Smooth muscle cell of bladder (primary cell): Measurements from ENCODE around the gene PYGO1. TPM values are rescaled to one million over a fixed set of nuclear protein-coding genes. Genes with fewer than 3 reads are reported as not detected.

Experiments
- total RNA-seq: library from RNA; depleted of rRNA; stranded (reverse); fragments of >200 nt; gene quantifications from 2 replicates; pipeline ENCODE4 v1.2.3, GENCODE V29; 2014

PYGO1 gene, protein sequence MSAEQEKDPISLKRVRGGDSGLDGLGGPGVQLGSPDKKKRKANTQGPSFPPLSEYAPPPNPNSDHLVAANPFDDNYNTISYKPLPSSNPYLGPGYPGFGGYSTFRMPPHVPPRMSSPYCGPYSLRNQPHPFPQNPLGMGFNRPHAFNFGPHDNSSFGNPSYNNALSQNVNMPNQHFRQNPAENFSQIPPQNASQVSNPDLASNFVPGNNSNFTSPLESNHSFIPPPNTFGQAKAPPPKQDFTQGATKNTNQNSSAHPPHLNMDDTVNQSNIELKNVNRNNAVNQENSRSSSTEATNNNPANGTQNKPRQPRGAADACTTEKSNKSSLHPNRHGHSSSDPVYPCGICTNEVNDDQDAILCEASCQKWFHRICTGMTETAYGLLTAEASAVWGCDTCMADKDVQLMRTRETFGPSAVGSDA
- 6.8 and 8.6 TPM in 2 replicates for total RNA-seq

GRCh38 chr15:55588070-55588814 lies at the start of gene PYGO1:
TSS of gene PYGO1 (minus strand) at chr15:55588345. CDS start at chr15:55587883, 462 bp downstream.

Other genes with a start within 250 kb of the PYGO1 start
- gene CCPG1, start 180.0 kb downstream of the PYGO1 start, total RNA-seq, result 60.7 and 116 TPM in 2 replicates
- 1.7 and 1.8 TPM in 2 replicates for gene PIERCE2, start 179.8 kb downstream of the PYGO1 start, total RNA-seq
- 0.92 and 1.3 TPM in 2 replicates for gene DNAAF4, start 80.1 kb downstream of the PYGO1 start, total RNA-seq
- gene PRTG, start 154.8 kb upstream of the PYGO1 start, total RNA-seq, result 1.6 and 2.4 TPM in 2 replicates